NCI-H69 (cell line): ENCODE results near the gene NT5DC2.

ENCODE experiments used
- DNase-seq: peaks from one replicate; lab custom pipeline; 2025; lab: John Stamatoyannopoulos, UW

NT5DC2 gene

GRCh38 chr3:52509753-52510328 is 23.8 kb downstream of the NT5DC2 start:
- DNase-seq = no peak

- DNase-seq = no peak
These were observed 26.3 kb downstream of the NT5DC2 start for GRCh38 chr3:52507359-52507758.

- no peak for DNase-seq
These were observed 27.2 kb downstream of the NT5DC2 start for GRCh38 chr3:52506266-52506966.

GRCh38 chr3:52504977-52505376 is 28.7 kb downstream of the NT5DC2 start:
- no peak for DNase-seq

GRCh38 chr3:52503788-52504424 is 29.8 kb downstream of the NT5DC2 start:
- peak; percentile 72 for DNase-seq

GRCh38 chr3:52502808-52503350 is 30.8 kb downstream of the NT5DC2 start:
- no peak for DNase-seq

GRCh38 chr3:52502001-52502400 is 31.7 kb downstream of the NT5DC2 start:
- DNase-seq = no peak

GRCh38 chr3:52501046-52501445 is 32.6 kb downstream of the NT5DC2 start:
- DNase-seq = no peak

GRCh38 chr3:52498137-52499054 is 35.3 kb downstream of the NT5DC2 start:
- no peak for DNase-seq

GRCh38 chr3:52495777-52496602 is 37.7 kb downstream of the NT5DC2 start:
- no peak for DNase-seq

GRCh38 chr3:52494886-52495495 is 38.7 kb downstream of the NT5DC2 start, which contains the start of gene STAB1:
STAB1 (plus strand) TSS chr3:52495338; CDS start chr3:52495414, 76 bp downstream.
- DNase-seq = no peak

- DNase-seq = peak; percentile 26
These were observed 39.2 kb downstream of the NT5DC2 start for GRCh38 chr3:52494445-52494844.

- DNase-seq = no peak
These were observed 40.2 kb downstream of the NT5DC2 start for GRCh38 chr3:52493232-52494017.

- DNase-seq = no peak
These were observed 41.6 kb downstream of the NT5DC2 start for GRCh38 chr3:52492059-52492458.

GRCh38 chr3:52490939-52491526 is 42.6 kb downstream of the NT5DC2 start:
- DNase-seq = no peak

- DNase-seq = no peak
These were observed 43.4 kb downstream of the NT5DC2 start for GRCh38 chr3:52490035-52490938.

- DNase-seq = no peak
These were observed 44.2 kb downstream of the NT5DC2 start for GRCh38 chr3:52489453-52489852.

GRCh38 chr3:52488746-52489145 is 44.9 kb downstream of the NT5DC2 start:
- DNase-seq = no peak
